Measurements from ENCODE around the gene ATOH1.

DNA sequence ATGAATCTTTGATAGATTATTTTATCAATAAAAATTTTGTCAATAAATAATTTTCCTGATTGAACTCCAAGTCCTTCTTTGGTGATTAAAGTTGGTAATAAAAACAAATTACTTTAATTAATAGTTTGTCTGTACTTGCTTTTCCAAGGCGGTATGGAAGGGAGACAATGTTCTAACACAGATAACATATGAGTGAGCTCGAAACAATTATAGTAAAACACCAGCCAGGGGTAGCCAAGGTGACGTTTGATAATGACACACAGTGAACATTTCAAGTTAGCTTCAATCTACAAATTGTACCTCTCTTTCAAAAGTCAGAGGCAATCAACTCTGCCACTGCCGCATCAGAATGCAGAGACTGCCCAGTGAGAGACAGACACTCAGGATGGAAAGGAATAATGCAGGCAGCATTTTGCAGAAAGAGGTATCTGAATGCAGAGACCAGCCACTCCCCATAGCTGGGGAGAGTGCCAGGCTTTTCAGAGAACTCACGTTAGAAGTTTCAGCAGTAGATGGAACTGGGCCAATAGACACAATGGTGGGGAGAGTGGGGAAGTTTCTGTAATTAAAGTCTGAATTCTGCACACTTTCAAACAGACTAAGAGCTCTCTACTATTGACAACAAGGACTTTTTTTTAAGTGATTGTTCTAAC, 18.1 kb upstream of the ATOH1 start:
- no peak for TF ChIP-seq ARNT (IDR thresholded peaks at IDR 0.05)
- no peak for TF ChIP-seq NFRKB (IDR thresholded peaks at IDR 0.05)
- no peak for TF ChIP-seq TARDBP (IDR thresholded peaks at IDR 0.05)
- TF ChIP-seq HDGF (IDR thresholded peaks at IDR 0.05; ENCODE audit: borderline replicate concordance) = no peak
- no peak for TF ChIP-seq SP1 (IDR thresholded peaks at IDR 0.05)
- no peak for TF ChIP-seq SUZ12 (IDR thresholded peaks at IDR 0.05)
- TF ChIP-seq FOXK2 (IDR thresholded peaks at IDR 0.05) = no peak
- TF ChIP-seq BHLHE40 (IDR thresholded peaks at IDR 0.05; ENCODE audit: borderline replicate concordance) = no peak
- no peak for TF ChIP-seq ZNF384 (IDR thresholded peaks at IDR 0.05)
- TF ChIP-seq ELF4 (IDR thresholded peaks at IDR 0.05) = no peak
